HEK293T (cell line): Measurements from ENCODE around the gene ACADM.

Experiments
- HDGF ChIP-seq: fragments of 450-650 bp; IDR thresholded peaks from 2 replicates; pipeline ENCODE4 v1.6.1; 2017; ENCODE audit warnings: antibody characterized with exemption, borderline replicate concordance
- L3MBTL2 ChIP-seq: fragments of 450-650 bp; conservative IDR thresholded peaks from 2 replicates; pipeline ENCODE4 v1.6.1; 2016; ENCODE audit warnings: mild to moderate bottlenecking
- TF ChIP-seq, protein P1 (sequence below): fragments of 450-650 bp; IDR thresholded peaks from 2 replicates; pipeline ENCODE4 v1.6.1; 2016

DNA sequence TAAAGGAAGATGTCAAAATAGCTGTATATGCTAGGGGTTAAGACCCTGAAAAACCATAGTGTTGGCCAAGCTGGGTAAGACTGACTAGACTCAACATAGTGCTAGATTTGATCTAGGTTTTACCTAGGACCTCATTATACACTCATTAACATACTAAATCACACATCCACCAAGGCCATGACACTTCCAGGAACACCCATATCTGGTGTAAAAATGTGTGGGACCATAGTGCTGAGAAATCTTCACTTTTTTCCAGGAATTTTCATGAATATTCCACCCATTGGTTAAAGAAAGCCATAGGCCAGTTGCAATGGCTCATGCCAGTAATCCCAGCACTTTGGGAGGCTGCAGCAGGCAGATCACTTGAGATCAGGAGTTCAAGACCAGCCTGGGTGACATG lies 34.0 kb upstream of the ACADM start:
- no peak for TF ChIP-seq HDGF
- no peak for TF ChIP-seq L3MBTL2
- TF ChIP-seq, protein P1, sequence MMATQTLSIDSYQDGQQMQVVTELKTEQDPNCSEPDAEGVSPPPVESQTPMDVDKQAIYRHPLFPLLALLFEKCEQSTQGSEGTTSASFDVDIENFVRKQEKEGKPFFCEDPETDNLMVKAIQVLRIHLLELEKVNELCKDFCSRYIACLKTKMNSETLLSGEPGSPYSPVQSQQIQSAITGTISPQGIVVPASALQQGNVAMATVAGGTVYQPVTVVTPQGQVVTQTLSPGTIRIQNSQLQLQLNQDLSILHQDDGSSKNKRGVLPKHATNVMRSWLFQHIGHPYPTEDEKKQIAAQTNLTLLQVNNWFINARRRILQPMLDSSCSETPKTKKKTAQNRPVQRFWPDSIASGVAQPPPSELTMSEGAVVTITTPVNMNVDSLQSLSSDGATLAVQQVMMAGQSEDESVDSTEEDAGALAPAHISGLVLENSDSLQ, result no peak
